HG03457 (cell line): ENCODE measurements around the gene RNF44.
"Not testable (repeated sequence)": the region's sequence is repeated elsewhere in the genome, so short reads cannot be mapped to it uniquely, and the experiment has no call there.

Experiments
- ATAC-seq: cut with Tn5 transposase; IDR thresholded peaks from one replicate; pipeline ENCODE4 v1.9.1; 2021; ENCODE audit warnings: moderate number of reproducible peaks; ENCODE audit not compliant: unreplicated experiment

Gene RNF44

GRCh38 chr5:176521699-176522263 lies 15.4 kb downstream of the RNF44 start:
- no peak for ATAC-seq

GRCh38 chr5:176521286-176521685 lies 15.9 kb downstream of the RNF44 start:
- ATAC-seq = no peak

- no peak for ATAC-seq
These were observed 17.1 kb downstream of the RNF44 start for GRCh38 chr5:176519810-176520720.

DNA sequence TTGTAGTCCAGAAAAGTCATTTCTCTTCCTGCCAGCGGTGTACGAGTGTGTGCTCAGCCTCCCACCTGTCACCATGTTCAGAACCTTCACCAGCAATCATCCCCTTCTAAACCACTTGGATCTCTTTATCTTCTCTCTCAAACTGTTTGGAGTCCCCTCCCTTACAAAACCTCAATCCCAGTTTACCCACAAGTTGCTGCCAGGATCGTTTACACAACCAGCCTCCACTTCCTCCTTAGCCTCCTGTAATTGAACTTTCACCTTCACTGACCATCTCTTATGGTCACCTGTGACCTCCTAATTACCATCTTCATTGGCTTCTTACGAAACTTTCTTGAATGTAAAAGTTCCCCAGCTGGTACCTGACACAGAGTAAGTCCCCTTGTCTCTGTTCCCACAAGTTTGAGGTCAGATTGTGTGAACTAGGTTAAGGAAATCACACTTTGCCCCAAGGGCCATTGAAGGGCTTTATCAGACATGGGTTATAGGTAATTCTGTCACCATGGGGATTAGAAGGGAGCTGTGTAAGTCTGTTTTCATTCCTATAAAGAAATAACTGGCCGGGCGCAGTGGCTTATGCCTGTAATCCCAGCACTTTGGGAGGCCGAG lies 20.0 kb downstream of the RNF44 start:
- no peak for ATAC-seq

GRCh38 chr5:176515396-176515795 lies 21.8 kb downstream of the RNF44 start:
- ATAC-seq = no peak

GRCh38 chr5:176514244-176514950 lies 22.8 kb downstream of the RNF44 start:
- ATAC-seq = no peak

DNA sequence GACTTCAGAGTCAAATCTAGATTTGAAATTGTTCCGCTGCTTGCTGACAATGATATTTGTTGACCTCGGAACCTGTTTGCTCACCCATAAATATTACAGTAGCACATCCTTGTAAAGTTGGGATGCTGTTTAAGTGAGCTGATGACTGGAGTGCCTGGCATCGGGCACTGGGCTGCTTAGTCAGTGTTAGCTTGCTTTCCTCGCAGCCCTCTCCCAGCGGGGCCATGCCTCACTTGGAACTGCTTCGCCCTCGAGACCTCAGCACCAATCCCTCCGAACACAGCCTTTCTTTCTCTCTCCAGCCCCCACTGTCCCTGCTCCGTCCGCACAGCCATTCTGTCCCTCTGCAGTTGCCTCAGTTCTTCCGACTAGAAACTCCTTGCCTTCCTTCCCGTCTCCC lies 23.4 kb downstream of the RNF44 start:
- no peak for ATAC-seq

DNA sequence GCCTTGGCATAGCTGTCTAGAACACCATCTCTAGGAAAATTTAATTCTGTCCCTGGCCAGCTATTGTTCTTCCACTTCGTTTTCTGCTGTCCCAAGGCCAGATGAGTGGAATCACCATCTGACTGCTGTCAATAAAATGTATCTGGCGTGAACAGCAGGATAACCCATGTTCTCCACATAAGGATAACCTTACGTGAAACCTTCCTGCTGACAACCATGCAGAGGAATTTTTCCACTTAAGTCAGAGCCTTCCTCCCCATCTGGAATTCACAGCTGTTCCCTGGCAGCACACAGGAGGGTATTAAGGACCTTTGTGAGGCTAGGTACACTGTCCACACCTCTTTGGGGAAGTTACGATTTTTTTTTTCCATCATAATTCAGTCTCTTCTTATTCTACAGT lies 28.6 kb downstream of the RNF44 start:
- ATAC-seq = no peak

GRCh38 chr5:176507911-176508310 lies 29.3 kb downstream of the RNF44 start:
- no peak for ATAC-seq

DNA sequence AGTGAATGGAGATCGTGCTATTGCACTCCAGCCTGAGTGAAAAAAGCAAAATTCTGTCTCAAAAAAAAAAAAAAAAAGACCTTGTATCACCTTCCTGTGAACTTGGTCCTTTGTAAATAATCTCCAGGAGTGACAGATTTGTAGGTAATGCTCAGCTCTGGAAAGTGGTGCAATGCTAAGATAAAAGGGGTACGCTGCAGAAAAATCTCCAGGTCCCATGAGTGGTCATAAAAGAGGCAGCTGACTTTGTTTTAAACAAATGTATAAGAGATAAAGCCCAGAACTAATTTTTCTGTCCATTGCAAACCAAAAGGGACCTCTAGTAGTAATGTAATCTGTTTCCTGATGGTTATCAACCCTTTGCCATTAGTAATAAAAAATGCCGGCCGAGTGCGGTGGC lies 33.7 kb downstream of the RNF44 start:
- ATAC-seq = no peak

GRCh38 chr5:176501333-176501732 lies 35.9 kb downstream of the RNF44 start:
- ATAC-seq = no peak

DNA sequence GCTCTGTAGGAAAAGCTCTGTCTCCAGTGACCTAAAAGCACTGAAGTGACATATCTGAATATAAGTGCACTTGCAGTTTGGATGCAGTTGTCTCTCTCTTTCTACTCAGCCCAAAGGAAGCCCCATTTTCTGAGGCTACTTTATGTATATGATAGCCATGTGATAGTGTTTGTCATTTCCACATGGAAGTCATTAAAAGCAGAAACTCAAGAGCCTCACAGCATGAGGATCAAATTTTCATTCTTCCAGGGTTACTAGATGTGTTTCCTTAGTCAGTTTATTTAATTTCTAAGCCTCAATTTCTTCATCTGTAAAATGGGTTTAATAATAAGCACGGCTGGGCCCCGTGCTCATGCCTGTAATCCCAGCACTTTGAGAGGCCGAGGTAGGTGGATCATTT lies 36.7 kb downstream of the RNF44 start:
- no peak for ATAC-seq

GRCh38 chr5:176499273-176499672 lies 37.9 kb downstream of the RNF44 start:
- no peak for ATAC-seq

DNA sequence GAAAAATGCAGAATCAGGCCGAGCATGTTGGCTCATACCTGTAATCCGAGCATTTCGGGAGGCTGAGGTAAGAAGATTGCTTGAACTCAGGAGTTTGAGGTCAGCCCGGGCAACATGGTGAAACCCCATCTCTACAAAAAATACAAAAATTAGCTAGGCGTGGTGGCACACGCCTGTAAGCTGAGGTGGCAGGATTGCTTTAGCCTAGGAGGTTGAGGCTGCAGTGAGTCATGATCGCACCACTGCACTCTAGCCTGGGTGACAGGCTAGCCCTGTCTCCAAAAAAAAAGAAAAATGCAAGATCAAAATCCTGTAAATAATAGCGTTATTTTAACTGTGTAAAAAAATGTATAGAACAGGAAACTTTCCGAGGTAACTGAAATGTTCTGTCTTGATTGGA lies 39.4 kb downstream of the RNF44 start:
- ATAC-seq = no peak

DNA sequence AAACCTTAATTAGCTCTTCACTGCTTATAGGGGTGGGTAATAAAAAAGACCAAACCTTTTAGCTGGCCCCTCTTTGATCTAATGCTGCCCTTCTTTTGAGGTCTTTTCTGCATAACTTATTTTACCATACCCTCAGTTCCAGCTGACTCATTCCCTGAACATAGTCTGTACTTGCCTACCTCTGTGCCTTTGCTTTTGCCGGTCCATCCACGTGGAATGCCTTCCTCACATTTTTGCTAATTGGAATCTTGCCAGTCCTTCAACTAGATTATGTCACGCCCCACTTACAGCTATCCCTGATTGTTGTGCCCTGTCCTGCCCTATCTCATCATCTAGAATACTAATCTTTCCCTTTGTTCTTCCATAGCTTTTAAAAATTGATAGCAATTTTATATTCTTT lies 44.8 kb downstream of the RNF44 start:
- ATAC-seq = no peak

DNA sequence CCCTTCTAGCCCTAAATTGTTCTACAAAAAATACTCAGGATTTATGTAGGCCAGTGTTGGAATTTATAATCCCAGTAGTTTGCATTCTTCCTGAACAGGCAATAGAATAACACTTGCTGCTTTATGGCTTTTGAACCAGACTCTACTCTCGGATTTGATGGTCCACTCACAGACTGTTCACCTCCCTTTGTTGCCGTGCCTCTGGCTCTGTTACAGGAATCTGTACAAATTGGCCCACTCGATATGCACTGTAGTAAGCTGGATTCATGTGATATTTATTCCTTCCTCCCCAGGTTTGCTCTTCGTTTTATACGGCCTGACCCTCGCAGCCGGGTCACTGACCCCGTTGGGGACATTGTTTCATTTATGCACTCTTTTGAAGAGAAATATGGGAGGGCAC lies 45.3 kb downstream of the RNF44 start:
- ATAC-seq = no peak

GRCh38 chr5:176491101-176491502 lies 46.1 kb downstream of the RNF44 start:
- no peak for ATAC-seq

- no peak for ATAC-seq
These were observed 46.9 kb downstream of the RNF44 start for GRCh38 chr5:176490301-176490700.

GRCh38 chr5:176489077-176489476 lies 48.1 kb downstream of the RNF44 start:
- no peak for ATAC-seq

DNA sequence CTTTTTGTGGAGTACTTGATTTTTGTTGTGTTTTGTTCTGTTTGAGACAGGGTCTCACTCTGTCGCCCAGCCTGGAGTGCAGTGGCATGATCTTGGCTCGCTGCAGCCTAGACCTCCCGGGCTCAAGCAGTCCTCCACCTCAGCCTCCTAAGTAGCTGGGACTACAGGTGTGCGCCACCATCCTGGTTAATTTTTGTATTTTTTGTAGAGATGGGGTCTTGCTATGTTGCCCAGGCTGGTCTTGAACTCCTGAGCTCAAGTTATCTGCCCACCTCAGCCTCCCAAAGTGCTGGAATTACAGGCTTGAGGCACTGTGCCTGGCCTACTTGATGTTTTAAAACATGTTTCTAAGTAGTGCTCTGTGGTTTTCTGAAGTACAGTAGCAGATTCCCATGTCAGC lies 50.0 kb downstream of the RNF44 start:
- not testable (repeated sequence) for ATAC-seq

- no peak for ATAC-seq
These were observed 50.9 kb downstream of the RNF44 start for GRCh38 chr5:176486189-176486757.
